Mesenchymal stem cell (in vitro differentiated cells and primary cell): Measurements from ENCODE around the gene GOLPH3.
A peak's percentile ranks its signal among the peaks of the same experiment; 100 is the strongest.

Source experiments
- DNase-seq: peaks from one replicate; pipeline ENCODE4 v3.0.0-alpha.2; 2013
- H2AFZ ChIP-seq: one replicate; pipeline ENCODE4 v1.6.1; 2013; ENCODE audit warnings: low read depth, mild to moderate bottlenecking, control low read depth, inconsistent platforms, low read length, moderate library complexity
- H2AK5ac ChIP-seq: 2 replicates; pipeline ENCODE4 v1.6.1; 2013; ENCODE audit warnings: low read length, moderate library complexity, mild to moderate bottlenecking, inconsistent platforms; ENCODE audit not compliant: severe bottlenecking
- H2BK120ac ChIP-seq: one replicate; pipeline ENCODE4 v1.6.1; 2013; ENCODE audit warnings: low read depth, mild to moderate bottlenecking, inconsistent platforms, low read length, moderate library complexity
- H2BK12ac ChIP-seq, 2 experiments: one replicate each; pipeline ENCODE4 v1.6.1; 2013; ENCODE audit warnings: inconsistent platforms in 2 of 2, low read length in 2 of 2, mild to moderate bottlenecking in 2 of 2, moderate library complexity in 2 of 2, control low read depth in 1 of 2
- H2BK15ac ChIP-seq: one replicate; pipeline ENCODE4 v1.6.1; 2013; ENCODE audit warnings: mild to moderate bottlenecking, low read depth, inconsistent platforms; ENCODE audit not compliant: poor library complexity, severe bottlenecking
- H2BK5ac ChIP-seq: 2 replicates; pipeline ENCODE4 v1.6.1; 2013; ENCODE audit warnings: low read depth, mild to moderate bottlenecking, low read length, control low read depth, inconsistent platforms; ENCODE audit not compliant: poor library complexity, severe bottlenecking
- H3K14ac ChIP-seq, 2 experiments: one replicate each; pipeline ENCODE4 v1.6.1; 2013; ENCODE audit warnings: inconsistent platforms in 2 of 2, low read length in 2 of 2, control low read depth in 1 of 2, mild to moderate bottlenecking in 1 of 2, moderate library complexity in 1 of 2
- H3K18ac ChIP-seq, 2 experiments: one replicate each; pipeline ENCODE4 v1.6.1; 2013; ENCODE audit warnings: inconsistent platforms in 2 of 2, low read length in 2 of 2, control low read depth in 1 of 2, low read depth in 1 of 2, mild to moderate bottlenecking in 1 of 2
- H3K23ac ChIP-seq, 2 experiments: one replicate each; pipeline ENCODE4 v1.6.1; 2013; ENCODE audit warnings: inconsistent platforms in 2 of 2, low read length in 2 of 2, mild to moderate bottlenecking in 2 of 2, moderate library complexity in 2 of 2, control low read depth in 1 of 2
- H3K27ac ChIP-seq: 2 replicates; pipeline ENCODE4 v1.5.1; 2013; ENCODE audit warnings: mild to moderate bottlenecking, moderate library complexity, low read length, control low read depth, inconsistent platforms; ENCODE audit not compliant: poor library complexity, severe bottlenecking
- H3K27me3 ChIP-seq, 2 experiments: 2 replicates each; pipeline versions ENCODE4 v1.6.1 to v1.7.0; 2013; ENCODE audit warnings: low read length in 2 of 2, mild to moderate bottlenecking in 2 of 2, moderate library complexity in 2 of 2, control low read depth in 1 of 2, inconsistent platforms in 1 of 2; ENCODE audit not compliant: control insufficient read depth in 1 of 2, insufficient read depth in 1 of 2
- H3K36me3 ChIP-seq, 2 experiments: 2 replicates each; pipeline versions ENCODE4 v1.6.1 to v1.7.0; 2013; ENCODE audit warnings: low read length in 2 of 2, control low read depth in 1 of 2, inconsistent platforms in 1 of 2, low read depth in 1 of 2, mild to moderate bottlenecking in 1 of 2; ENCODE audit not compliant: insufficient read depth in 2 of 2, control insufficient read depth in 1 of 2
- H3K4ac ChIP-seq, 2 experiments: one replicate each; pipeline ENCODE4 v1.6.1; 2013; ENCODE audit warnings: inconsistent platforms in 2 of 2, low read length in 2 of 2, mild to moderate bottlenecking in 2 of 2, moderate library complexity in 2 of 2, control low read depth in 1 of 2, low read depth in 1 of 2
- H3K4me1 ChIP-seq: 2 replicates; pipeline ENCODE4 v1.6.1; 2013; ENCODE audit warnings: low read depth, low read length, control low read depth; ENCODE audit not compliant: control insufficient read depth, insufficient read depth
- H3K4me2 ChIP-seq: 2 replicates; pipeline ENCODE4 v1.6.1; 2013; ENCODE audit warnings: low read length, mild to moderate bottlenecking, inconsistent platforms; ENCODE audit not compliant: poor library complexity, severe bottlenecking
- H3K4me3 ChIP-seq, 2 experiments: 2 replicates each; pipeline versions ENCODE4 v1.5.1 to v1.7.0; 2013; ENCODE audit warnings: low read length in 2 of 2, mild to moderate bottlenecking in 2 of 2, control low read depth in 1 of 2, low read depth in 1 of 2; ENCODE audit not compliant: insufficient read depth in 1 of 2
- H3K79me1 ChIP-seq: replicated peaks from 2 replicates; pipeline ENCODE4 v1.6.1; 2013; ENCODE audit warnings: mild to moderate bottlenecking, control low read depth, low read length, inconsistent platforms; ENCODE audit not compliant: poor library complexity, severe bottlenecking
- H3K9ac ChIP-seq: 2 replicates; pipeline ENCODE4 v1.7.0; 2013; ENCODE audit warnings: mild to moderate bottlenecking, low read length, moderate library complexity
- H3K9me3 ChIP-seq: 2 replicates; pipeline ENCODE4 v1.7.0; 2013; ENCODE audit warnings: mild to moderate bottlenecking, low read length; ENCODE audit not compliant: control insufficient read depth
- H4K8ac ChIP-seq: one replicate; pipeline ENCODE4 v1.6.1; 2013; ENCODE audit warnings: inconsistent platforms, mild to moderate bottlenecking, low read length, moderate library complexity
- H4K91ac ChIP-seq: one replicate; pipeline ENCODE4 v1.6.1; 2013; ENCODE audit warnings: mild to moderate bottlenecking, low read length, inconsistent platforms
- WGBS: methylation state at CpG from one replicate; pipeline ENCODE4 v1.1.7; 2013; ENCODE audit warnings: mixed read lengths; 5-methylcytosine and 5-hydroxymethylcytosine counted together

Gene GOLPH3

DNA sequence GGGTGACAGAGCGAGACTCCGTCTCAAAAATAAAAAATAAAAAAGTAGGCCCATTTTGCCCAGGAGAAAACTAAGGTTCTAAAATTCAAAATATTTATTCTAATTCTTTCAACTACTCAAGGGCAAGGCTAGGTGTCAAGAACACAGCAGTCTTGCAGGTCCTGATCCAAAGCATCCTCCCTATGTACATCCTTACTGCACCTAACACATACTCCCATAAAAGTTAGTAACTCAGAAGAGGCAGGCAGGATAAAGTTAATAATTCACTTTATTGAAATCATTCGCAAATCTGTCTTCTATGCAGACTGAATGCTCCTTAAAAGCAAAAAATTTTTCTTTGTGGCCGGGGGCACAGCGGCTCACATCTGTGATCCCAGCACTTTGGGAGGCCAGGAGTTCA is 11.1 kb downstream of the GOLPH3 start:
- Histone ChIP-seq H3K9me3 (no peaks in the 10 kb centered on the region), H4K91ac (no peak overlapping the region), H3K18ac (no peak overlapping the region), H3K36me3 (peaks cover 6 to 30% of the 10 kb centered on the region in 2 experiments), H3K4me3 (no peak overlapping the region), H3K4ac (no peak overlapping the region), H2BK12ac (no peak overlapping the region), H2BK5ac (no peak overlapping the region), H3K14ac (no peak overlapping the region), H3K27me3 (no peaks in the 10 kb centered on the region), H4K8ac (no peak overlapping the region), H2BK15ac (no peak overlapping the region), H3K4me1 (peaks cover 7% of the 10 kb centered on the region), H3K23ac (no peak overlapping the region), H3K27ac (no peak overlapping the region), H2AFZ (no peak overlapping the region), H3K9ac (no peak overlapping the region), H2BK120ac (no peak overlapping the region), H3K4me2 (no peak overlapping the region), H3K79me1 (no peaks in the 10 kb centered on the region), H2AK5ac (no peak overlapping the region)
- no peak for DNase-seq
- WGBS, result over 99% methylated on average over 5 of the region's 5 CpGs

DNA sequence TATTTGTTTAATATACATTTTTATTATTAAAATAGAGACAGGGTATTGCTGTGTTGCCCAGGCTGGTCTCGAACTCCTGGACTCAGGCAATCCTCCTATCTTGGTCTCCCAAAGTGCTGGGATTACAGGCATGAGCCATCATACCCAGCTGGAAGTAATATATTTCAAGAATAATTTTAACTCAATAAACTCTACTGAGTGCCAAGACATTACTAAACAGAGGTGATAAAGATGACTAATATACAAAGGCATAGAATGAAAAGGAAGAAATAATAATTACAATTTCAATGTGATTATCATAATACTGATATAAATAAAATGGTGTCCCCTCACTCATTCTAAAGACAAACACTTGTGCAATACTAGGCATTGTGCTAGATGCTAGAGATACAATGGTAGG is 13.9 kb downstream of the GOLPH3 start:
- Histone ChIP-seq H2BK120ac (no peak overlapping the region), H2AK5ac (no peak overlapping the region), H3K9me3 (no peaks in the 10 kb centered on the region), H3K4me2 (no peak overlapping the region), H2BK12ac (no peak overlapping the region), H3K18ac (no peak overlapping the region), H3K27me3 (no peaks in the 10 kb centered on the region), H4K91ac (no peak overlapping the region), H2AFZ (no peak overlapping the region), H3K4me1 (peaks cover 6% of the 10 kb centered on the region), H2BK15ac (no peak overlapping the region), H3K14ac (no peak overlapping the region), H3K27ac (no peak overlapping the region), H3K36me3 (peaks cover 6% of the 10 kb centered on the region in 2 experiments), H3K4me3 (no peak overlapping the region), H3K4ac (no peak overlapping the region), H3K23ac (no peak overlapping the region), H2BK5ac (no peak overlapping the region), H3K79me1 (no peaks in the 10 kb centered on the region), H3K9ac (no peak overlapping the region), H4K8ac (no peak overlapping the region)
- no CpG with 5 or more reads among the region's 1 CpG for WGBS
- DNase-seq, result no peak

DNA sequence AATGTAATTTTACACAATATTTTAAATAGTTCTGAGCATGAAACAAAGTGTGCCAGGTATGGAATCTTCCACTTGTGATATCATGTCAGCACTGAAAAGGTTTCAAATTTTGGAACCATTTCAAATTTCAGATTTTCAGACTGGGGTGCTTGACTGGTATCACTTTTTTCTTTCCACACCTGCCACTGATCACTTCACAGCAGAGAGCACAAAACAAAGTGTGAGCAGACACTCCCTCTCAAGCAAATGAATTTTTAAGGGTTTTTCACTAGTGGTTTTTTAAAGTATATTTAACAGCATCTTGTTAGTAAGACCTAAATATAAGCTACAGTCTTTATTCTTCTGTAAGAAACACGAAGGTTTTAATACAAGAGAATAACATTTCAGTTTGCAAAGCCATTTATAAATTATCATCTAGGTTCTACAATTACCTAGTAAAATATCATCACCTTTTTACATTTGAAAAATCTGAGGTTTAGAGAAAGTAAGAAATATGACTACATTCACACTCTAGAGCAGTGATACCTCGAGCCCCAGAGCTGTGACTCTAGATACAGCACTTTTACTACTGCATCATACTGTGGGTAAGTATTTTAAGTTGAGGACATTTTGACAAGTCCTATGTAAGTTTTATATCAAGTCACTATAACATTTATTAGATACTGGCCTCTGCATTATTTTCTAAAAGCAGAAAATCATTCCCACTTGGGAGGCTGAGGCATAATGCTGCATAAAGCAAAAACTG is 14.6 kb downstream of the GOLPH3 start:
- peaks cover 3 to 6% of the 10 kb centered on the region in 2 experiments for H3K36me3 ChIP-seq
- no peak overlapping the region for H2BK15ac ChIP-seq
- no peak overlapping the region for H3K27ac ChIP-seq
- no peak overlapping the region for H4K91ac ChIP-seq
- no CpG with 5 or more reads among the region's 2 CpGs for WGBS
- no peak overlapping the region for H2BK5ac ChIP-seq
- no peak overlapping the region for H2BK120ac ChIP-seq
- no peak overlapping the region for H3K14ac ChIP-seq
- H3K4me2 ChIP-seq, result no peak overlapping the region
- H2AK5ac ChIP-seq, result no peak overlapping the region
- no peak overlapping the region for H3K4me3 ChIP-seq
- no peak overlapping the region for H3K23ac ChIP-seq
- no peak overlapping the region for H3K9ac ChIP-seq
- H2BK12ac ChIP-seq, result no peak overlapping the region
- no peak overlapping the region for H4K8ac ChIP-seq
- no peak overlapping the region for H3K4ac ChIP-seq
- H3K9me3 ChIP-seq, result no peaks in the 10 kb centered on the region
- H3K18ac ChIP-seq, result no peak overlapping the region
- DNase-seq, result no peak
- peaks cover 5% of the 10 kb centered on the region for H3K4me1 ChIP-seq
- H2AFZ ChIP-seq, result no peak overlapping the region
- no peaks in the 10 kb centered on the region for H3K79me1 ChIP-seq
- no peaks in the 10 kb centered on the region for H3K27me3 ChIP-seq

DNA sequence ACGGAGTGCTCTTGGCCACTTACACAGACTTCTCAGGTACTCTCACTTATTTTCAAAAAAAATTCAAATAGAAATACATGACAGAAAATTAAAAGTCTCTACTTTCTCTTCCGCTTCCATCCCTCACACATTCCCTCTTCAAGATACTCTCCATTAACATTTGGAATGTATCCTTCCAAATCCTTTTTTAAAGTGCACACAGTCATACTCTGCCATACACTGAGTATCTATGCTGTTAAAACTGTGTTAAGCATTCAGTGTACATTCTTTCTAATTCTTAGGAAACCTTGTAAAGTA is 15.5 kb downstream of the GOLPH3 start:
- Histone ChIP-seq H3K9ac (no peak overlapping the region), H2AK5ac (no peak overlapping the region), H3K36me3 (peaks cover 3 to 6% of the 10 kb centered on the region in 2 experiments), H3K9me3 (no peaks in the 10 kb centered on the region), H2AFZ (no peak overlapping the region), H3K4me2 (no peak overlapping the region), H3K27me3 (no peaks in the 10 kb centered on the region), H3K4ac (no peak overlapping the region), H3K79me1 (no peaks in the 10 kb centered on the region), H2BK15ac (no peak overlapping the region), H4K8ac (no peak overlapping the region), H3K27ac (no peak overlapping the region), H2BK12ac (no peak overlapping the region), H4K91ac (no peak overlapping the region), H3K18ac (no peak overlapping the region), H3K4me1 (peaks cover 5% of the 10 kb centered on the region), H3K23ac (no peak overlapping the region), H2BK5ac (peak overlapping the region; percentile 14), H3K4me3 (no peak overlapping the region), H2BK120ac (no peak overlapping the region), H3K14ac (no peak overlapping the region)
- WGBS, result 77% methylated on average over 2 of the region's 2 CpGs
- no peak for DNase-seq
